Stimulated activated CD8-positive, alpha-beta memory T cell treated with anti-CD3 and anti-CD28 coated beads, Interleukin-12 subunit alpha, Interleukin-12 subunit beta, amount 100 ng/mL, for 24 hours (primary cell): Measurements from ENCODE around the gene SULF2.

Source experiments
- DNase-seq: peaks from one replicate; pipeline ENCODE4 v3.0.0-alpha.2; 2020; ENCODE audit errors: extremely low read depth

The SULF2 gene

GRCh38 chr20:47648943-47649342 is 136.3 kb downstream of the SULF2 start:
- no peak for DNase-seq

GRCh38 chr20:47647994-47648393 is 137.3 kb downstream of the SULF2 start:
- DNase-seq, result no peak

GRCh38 chr20:47645632-47646031 is 139.6 kb downstream of the SULF2 start:
- no peak for DNase-seq

- no peak for DNase-seq
These were observed 142.7 kb downstream of the SULF2 start for GRCh38 chr20:47642624-47643023.

DNA sequence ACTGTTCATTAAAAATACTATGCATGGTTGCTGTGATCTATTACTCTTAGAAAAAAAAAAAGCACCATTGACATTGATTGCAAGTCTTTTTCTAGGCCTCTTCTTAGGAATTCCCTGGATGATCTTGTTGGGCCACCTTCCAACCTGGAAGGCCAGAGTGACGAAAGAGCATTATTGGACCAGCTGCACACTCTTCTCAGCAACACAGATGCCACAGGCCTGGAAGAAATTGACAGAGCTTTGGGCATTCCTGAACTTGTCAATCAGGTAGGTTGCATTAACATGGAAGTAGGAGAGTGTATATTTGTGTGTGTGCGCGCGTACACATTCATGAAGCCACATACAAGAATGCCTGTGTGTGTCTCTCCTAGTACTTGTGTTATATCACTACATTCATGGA is 143.2 kb downstream of the SULF2 start:
- DNase-seq, result no peak

DNA sequence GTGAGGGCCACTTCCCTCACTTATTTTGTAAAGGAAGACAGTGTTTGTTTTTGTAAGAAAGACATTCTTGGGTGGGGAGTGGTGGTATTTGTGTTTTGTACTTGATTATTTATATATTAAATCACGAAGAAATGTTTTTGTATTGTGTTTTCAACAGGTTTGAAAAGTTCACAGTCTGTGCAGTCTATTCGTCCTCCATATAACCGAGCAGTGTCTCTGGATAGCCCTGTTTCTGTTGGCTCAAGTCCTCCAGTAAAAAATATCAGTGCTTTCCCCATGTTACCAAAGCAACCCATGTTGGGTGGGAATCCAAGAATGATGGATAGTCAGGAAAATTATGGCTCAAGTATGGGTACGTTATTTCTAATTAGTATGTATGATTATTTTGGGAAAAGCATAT is 146.4 kb downstream of the SULF2 start:
- DNase-seq, result no peak

DNA sequence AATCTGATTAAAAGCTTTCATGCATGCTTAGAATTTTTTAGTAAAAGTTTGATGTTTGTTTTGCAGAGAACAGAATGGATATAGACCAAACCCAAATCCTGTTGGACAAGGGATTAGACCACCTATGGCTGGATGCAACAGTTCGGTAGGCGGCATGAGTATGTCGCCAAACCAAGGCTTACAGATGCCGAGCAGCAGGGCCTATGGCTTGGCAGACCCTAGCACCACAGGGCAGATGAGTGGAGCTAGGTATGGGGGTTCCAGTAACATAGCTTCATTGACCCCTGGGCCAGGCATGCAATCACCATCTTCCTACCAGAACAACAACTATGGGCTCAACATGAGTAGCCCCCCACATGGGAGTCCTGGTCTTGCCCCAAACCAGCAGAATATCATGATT is 150.0 kb downstream of the SULF2 start:
- DNase-seq, result no peak

- DNase-seq, result no peak
These were observed 154.2 kb downstream of the SULF2 start for GRCh38 chr20:47631078-47631477.

DNA sequence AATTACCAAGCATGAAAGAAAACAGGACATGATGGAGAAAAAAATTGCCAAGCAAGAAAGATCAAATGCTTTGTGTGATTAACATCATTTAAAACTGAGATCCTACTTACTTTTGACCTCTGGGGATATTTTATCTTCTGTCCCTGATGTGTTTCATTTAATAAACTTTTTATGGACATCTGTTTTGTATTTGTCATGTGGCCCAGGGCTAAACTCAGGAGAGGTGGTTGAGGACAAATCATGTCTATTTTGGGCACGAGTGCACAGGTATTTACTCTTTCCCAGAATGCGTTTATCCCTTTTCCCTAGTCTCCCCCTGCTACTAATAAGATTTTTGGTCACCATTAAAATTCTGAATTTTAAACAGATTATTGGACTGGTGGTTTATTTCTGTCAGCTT is 155.4 kb downstream of the SULF2 start:
- no peak for DNase-seq

DNA sequence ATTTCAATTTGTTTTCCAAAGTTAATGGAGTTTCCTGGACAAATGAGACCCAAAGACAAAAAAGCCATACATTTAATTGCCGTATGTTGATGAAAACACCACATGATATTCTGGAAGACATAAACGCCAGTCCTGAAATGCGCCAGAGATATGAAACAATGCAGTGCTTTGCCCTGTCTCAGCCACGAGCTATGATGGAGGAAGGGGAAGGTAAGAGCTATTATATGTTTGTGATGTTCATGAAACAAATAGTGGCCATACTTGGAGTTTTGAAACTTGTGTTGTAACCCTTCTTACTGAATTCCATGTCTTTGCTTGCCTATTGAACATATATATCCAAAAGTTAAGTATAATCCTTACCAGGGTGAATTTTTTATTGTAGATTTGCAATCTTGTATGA is 157.7 kb downstream of the SULF2 start:
- DNase-seq, result no peak

DNA sequence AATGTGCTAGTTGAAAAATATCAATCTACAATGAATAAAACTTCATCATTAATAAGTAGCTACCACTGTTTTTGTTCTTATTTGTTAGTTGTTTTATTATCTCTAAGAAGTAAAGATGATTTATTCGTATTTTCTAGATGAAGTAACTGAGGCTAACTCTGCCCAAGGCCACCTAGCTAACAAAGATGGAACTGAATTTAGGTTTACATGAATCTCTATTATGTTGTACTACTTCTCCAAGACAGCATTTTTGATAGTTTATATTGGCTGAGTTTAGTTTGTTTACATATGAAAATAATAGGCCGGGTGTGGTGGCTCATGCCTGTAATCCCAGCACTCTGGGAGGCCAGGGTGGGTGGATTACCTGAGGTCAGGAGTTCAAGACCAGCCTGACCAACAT is 162.1 kb downstream of the SULF2 start:
- no peak for DNase-seq

DNA sequence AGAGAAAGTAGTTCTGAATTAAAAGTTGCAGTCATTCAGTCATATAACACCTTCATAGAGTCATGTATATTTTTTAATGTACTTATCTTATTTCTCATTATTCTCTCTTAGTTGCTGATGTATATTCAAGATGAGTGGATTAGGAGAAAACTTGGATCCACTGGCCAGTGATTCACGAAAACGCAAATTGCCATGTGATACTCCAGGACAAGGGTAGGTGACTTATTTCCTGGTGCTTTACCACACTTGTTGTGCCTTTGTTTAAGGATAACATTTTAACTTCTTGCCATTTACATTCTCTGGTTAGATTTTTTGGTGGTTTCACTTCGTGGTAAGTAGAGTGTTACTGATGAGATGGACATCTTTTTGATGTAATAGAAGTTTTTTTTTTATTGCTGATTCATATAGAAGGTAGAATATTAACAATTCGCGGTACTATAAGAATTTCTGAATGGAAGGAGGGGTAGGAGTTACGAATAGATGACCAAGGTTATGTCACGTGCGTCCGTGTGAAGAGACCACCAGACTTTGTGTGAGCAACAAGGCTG is 163.1 kb downstream of the SULF2 start:
- DNase-seq, result no peak

GRCh38 chr20:47620808-47621805 is 164.2 kb downstream of the SULF2 start:
- no peak for DNase-seq

GRCh38 chr20:47618479-47618878 is 166.8 kb downstream of the SULF2 start:
- DNase-seq, result no peak

GRCh38 chr20:47614703-47615309 is 170.5 kb downstream of the SULF2 start:
- DNase-seq, result no peak

- no peak for DNase-seq
These were observed 172.6 kb downstream of the SULF2 start for GRCh38 chr20:47612670-47613069.

- DNase-seq, result no peak
These were observed 173.5 kb downstream of the SULF2 start for GRCh38 chr20:47611785-47612184.

- no peak for DNase-seq
These were observed 174.4 kb downstream of the SULF2 start for GRCh38 chr20:47610945-47611250.

DNA sequence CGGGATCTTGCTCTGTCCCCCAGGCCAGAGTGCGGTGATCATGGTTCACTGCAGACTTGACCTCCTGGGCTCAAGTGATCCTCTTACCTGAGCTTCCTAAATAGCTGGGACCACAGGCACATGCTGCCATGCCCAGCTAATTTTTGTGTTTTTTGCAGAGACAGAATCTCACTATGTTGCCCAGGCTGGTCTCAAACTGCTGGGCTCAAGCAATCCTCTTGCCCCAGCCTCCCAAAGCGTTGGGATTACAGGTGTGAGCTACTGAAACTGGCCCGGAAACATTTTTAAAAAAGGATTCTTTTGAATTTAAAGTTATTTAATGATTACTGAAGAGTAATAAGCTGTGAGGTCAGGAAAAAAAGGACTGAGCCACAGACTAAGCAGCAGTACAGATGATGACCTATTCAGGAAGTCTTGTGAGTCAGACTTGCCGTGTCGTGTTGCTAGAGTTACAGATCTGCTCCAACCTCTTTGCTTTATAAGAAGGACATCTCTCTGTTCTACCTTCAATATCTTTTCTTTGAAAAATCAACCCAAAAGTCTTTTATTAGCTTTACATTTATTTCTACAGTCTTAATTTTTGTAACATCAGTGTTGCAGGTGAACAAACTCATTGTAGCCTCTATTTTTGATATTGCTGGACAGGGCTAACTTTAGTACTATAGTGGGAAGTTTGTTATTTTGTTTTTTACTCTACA is 174.9 kb downstream of the SULF2 start:
- peak; percentile 51 for DNase-seq

DNA sequence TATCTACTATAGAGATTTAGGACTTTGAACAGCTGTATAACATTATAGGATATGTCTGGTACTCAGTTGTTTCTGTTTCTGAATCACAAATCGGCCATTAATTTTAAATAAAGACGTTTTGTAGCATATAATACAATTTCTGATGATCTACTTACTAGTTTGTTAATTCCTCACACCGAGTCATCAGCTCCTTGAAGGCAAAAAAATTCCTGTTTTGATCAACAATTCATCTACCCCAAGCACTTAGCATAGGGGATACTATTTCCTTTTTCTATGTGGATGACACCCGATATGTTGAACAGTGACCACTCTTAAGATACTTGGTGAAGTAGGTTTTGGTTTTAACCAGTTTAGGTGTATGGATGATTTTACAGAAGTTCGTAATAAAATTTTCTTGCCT is 176.3 kb downstream of the SULF2 start:
- no peak for DNase-seq
